ENCODE measurements around the gene NEK6.

The NEK6 gene

GRCh38 chr9:124282442-124283227 lies 24.9 kb downstream of the NEK6 start:
- no peak for DNase-seq

- no peak for DNase-seq
Observed at GRCh38 chr9:124283228-124283814, 25.6 kb downstream of the NEK6 start.

- DNase-seq, result no peak
Observed at GRCh38 chr9:124284237-124284831, 26.6 kb downstream of the NEK6 start.

DNA sequence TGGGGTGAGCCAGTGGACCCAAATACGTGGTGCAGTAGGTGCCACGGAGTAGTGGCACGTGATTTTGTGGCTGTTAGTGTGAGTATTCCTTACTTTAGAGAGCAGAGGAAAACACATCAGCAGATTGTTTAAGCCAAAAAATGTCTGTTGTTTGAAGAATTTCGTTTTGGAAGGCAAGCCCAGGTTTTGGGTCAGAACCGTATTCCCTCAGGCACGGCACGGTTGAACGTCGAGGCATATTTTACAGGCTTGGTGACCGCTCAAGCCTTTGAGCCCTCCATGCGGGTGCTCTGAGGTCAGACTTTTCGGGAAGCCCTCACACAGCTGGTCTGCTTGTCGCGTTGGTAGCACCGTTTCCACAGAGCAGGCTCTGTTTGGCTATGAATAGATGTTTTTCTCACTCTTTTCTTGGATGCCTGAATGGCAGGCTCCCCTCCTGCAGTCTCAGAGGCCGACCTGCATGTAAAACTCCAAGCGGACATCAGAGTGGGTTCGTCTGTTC lies 27.2 kb downstream of the NEK6 start:
- no peak for DNase-seq

GRCh38 chr9:124285490-124285889 lies 27.7 kb downstream of the NEK6 start:
- no peak for DNase-seq

GRCh38 chr9:124285903-124286291 lies 28.1 kb downstream of the NEK6 start:
- DNase-seq, result no peak

DNA sequence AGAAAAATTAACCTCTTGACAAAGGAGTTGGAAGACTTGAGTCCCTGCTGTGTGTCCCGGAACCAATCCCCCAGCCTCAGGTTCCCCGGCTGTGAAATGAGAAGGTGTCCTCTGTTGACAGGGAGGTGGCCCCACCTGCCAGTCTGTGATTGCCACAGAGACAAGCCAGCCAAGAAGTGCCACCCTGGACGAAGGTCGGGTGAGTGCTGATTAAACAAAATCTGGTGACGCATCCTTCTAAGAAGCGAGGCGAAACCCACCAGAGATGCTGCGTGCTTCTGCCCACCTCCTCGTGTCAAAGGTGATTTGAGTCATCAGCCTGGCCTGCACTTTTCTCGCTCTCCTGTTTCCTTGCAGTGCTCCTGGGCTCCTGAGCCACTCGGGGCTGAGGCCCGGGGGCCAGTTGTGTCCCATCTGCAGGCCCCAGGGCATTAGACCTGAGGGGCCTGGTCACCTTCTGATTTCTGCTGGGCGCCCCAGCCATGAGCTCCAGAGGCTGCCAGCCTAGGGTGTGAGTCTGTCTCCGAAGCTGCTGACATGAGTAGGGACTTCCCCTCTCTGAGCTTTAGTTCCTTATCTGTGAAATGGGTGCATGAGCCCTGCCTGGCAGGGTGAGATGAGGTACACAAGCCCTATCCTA lies 28.7 kb downstream of the NEK6 start:
- no peak for DNase-seq

GRCh38 chr9:124290053-124290591 lies 32.4 kb downstream of the NEK6 start:
- DNase-seq, result no peak

GRCh38 chr9:124290743-124291554 lies 33.2 kb downstream of the NEK6 start:
- no peak for DNase-seq

- no peak for DNase-seq
Observed at GRCh38 chr9:124291801-124292396, 34.1 kb downstream of the NEK6 start.

GRCh38 chr9:124292696-124293593 lies 35.2 kb downstream of the NEK6 start:
- no peak for DNase-seq

DNA sequence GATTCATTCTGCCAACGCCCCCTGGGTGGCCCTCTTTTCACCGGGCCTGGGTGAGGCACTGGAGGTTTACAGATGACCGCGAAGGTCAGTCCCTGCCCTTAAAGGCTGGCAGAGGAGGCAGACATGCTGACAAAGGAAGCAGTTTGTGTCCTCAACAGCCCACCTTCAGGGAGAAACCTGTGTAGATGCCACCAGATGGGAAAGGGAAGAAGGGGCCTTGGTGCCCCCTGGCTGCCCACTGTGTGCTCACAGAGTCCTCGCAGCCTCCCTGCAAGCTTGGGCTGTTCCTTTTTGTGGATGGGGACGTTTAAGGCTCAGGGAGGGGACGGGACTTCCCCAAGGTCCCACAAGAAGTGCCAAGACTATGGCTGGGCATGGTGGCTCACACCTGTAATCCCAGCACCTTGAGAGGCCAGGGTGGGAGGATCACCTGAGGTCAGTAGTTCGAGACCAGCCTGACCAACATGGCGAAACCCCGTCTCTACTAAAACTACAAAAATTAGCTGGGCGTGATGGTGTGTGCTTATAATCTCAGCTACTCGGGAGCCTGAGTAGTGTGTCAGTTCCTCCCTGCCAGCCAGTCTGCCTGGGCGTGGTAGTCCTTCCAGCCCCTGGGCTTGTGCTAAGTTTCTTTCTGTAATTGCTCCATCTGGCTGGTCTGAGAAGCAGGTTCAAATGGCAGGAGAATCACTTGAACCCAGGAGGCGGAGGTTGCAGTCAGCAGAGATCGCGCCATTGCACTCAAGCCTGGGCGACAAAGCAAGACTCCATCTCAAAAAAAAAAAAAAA lies 36.2 kb downstream of the NEK6 start:
- DNase-seq, result no peak

- DNase-seq, result no peak
Observed at GRCh38 chr9:124295159-124295794, 37.5 kb downstream of the NEK6 start.

- DNase-seq, result no peak
Observed at GRCh38 chr9:124296094-124296493, 38.3 kb downstream of the NEK6 start.

DNA sequence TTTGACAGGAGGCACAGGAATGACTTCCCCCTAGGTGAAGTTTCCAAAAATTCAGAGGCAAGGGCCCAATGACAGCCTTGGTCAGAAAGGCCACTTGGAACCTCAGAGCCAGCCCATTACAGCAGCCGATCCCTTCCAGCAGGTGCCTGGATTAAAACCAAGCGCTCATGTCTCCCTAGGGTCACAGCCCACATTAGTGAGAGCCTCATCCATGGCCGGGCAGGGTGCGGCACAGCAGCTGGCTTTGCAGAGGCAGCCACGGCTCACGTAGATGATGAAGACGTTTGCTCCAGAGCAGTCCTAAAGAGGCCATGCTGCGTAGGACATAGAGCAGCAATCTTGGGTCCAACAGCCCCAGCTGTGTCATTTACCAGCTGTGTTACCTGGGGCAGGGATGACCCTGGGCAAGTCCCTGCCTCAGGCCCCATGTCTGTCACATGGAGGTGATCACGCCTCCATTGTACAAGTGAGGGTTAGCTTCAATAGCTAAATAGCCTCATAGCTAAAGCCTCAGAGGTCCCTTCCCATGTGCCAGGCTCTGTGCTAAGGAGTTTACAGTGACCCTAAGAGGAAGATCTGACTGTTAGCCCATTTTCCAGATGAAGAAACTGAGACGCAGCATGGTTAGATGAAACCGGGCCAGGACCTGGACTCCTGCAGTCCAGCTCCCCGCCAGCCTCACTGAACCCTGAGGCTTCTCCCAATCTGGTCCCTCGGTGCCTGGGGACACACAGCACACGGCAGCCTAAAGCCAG lies 39.2 kb downstream of the NEK6 start:
- no peak for DNase-seq

GRCh38 chr9:124297551-124297901 lies 39.8 kb downstream of the NEK6 start:
- no peak for DNase-seq

DNA sequence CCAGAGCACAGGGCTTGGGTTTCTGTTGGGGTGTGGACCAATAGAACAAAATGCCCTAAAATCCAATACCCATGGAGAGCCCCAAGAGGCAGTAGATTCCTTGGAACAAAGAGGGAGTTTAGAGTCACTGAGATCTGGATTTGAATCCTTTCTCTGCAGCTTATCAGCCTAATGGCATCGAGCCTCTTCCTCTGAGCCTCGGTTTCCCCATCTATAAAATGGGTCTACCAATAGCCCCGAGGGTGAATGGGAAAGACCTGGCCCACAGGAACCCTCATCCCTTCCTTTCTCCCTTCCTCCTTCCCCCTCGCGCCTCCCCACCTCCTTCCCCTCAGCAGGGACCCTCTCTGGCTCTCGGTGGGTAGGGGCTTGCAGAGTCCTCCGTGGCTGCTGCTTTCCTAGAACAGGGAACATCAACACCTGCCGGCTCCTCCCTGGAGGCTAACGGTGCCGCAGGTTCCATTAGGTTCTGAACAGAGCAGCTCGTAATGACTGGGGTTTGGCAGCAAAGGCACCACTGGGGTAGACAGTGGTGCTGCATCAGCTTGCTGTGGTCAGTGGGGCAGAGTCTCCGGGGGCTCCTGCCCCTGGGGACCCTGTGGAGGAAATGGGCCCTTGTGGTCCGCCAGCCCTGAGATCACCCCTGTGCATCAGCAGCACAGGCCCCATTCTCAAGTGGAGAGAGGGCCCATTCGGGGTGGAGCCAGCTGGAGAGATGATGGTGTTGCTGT lies 40.3 kb downstream of the NEK6 start:
- DNase-seq, result no peak

DNA sequence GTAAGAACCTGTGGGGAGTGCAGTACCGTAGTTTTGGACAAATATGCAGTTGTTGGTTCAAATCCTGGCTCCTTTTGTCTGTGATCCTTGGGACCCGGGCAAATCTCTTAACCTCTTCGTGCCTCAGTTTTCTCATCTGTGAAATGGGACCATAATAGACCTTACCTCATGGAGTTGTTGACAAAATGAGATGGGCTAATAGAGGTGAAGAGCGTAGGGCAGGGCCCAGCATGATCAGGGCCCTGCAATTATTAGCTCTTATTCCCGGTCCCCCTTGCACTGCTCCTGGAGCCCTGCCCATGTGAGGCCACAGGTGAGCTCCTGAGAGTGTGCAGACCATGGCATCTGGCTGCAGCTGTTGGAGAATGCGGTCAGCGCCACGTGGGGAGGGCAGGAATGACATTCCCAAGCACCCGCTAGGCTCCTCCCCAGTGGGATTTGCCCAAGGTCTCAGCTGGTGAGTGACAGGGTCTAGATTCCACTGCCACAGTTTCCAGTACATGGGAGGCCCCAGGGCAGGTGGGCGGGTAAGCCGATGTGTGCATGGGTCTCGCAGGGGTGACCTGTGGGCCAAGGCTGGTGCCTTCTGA lies 41.0 kb downstream of the NEK6 start:
- no peak for DNase-seq
